Muscle layer of duodenum (tissue), 2 donors: ENCODE data around the gene CD80.
"Not testable (repeated sequence)": the region's sequence is repeated elsewhere in the genome, so short reads cannot be mapped to it uniquely, and the experiment has no call there.

Experiments
- H3K27ac ChIP-seq: one replicate; pipeline ENCODE4 v1.7.0; 2013; ENCODE audit warnings: mild to moderate bottlenecking, low read length
- H3K27me3 ChIP-seq: one replicate; pipeline ENCODE4 v1.7.0; 2013; ENCODE audit warnings: low read depth, mild to moderate bottlenecking, control low read depth, low read length
- H3K36me3 ChIP-seq, 2 donors: one replicate each; pipeline ENCODE4 v1.7.0; 2013; ENCODE audit warnings: low read length in 2 of 2, control low read depth in 1 of 2, mild to moderate bottlenecking in 1 of 2; ENCODE audit not compliant: insufficient read depth in 2 of 2, control insufficient read depth in 1 of 2
- H3K4me1 ChIP-seq, 2 donors: one replicate each; pipeline ENCODE4 v1.7.0; 2013; ENCODE audit warnings: low read length in 2 of 2, mild to moderate bottlenecking in 2 of 2, control low read depth in 1 of 2, moderate library complexity in 1 of 2; ENCODE audit not compliant: insufficient read depth in 2 of 2, control insufficient read depth in 1 of 2
- H3K4me3 ChIP-seq, 2 donors: one replicate each; pipeline ENCODE4 v1.7.0; 2013; ENCODE audit warnings: low read length in 2 of 2, low read depth in 1 of 2, mild to moderate bottlenecking in 1 of 2
- H3K9me3 ChIP-seq, 2 donors: one replicate each; pipeline ENCODE4 v1.7.0; 2013; ENCODE audit warnings: low read length in 2 of 2, control low read depth in 1 of 2, mild to moderate bottlenecking in 1 of 2; ENCODE audit not compliant: control insufficient read depth in 1 of 2
- donor health status: healthy.

CD80 gene

DNA sequence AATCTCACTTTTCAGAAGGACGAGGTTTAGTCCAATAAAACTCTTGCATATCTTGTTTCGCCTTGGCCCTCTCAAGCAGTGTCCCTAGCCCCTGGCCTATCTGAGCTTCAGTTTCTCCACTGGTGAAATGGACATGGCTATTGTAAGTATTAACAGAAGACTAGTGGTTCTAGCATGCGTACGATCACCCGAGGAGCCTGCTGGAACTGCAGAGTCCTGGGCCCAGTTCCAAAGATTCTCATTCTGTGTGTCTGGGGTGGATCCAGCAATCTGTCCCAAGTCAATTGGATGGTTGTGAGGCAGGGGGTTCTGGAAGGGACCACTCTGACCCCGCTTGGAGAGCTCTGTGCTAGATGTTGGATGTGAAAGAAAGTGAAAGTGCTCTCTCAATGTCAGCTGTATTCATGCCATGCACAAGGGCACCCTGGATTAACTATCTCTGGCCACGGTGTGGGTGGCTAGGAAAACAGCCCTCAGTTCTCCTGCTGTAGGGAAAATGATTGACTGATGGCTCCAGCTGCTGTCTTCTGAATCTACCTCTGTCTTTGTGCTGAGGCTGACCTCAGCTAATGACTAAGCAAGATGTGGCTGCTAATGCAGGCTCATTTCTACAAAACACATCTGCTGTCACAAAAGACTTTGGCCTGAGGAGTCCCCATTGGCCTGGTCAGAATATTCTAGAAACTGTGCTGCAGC is 36.4 kb upstream of the CD80 start:
- Histone ChIP-seq H3K27ac (no peak overlapping the region), H3K4me1 (no peaks in the 10 kb centered on the region), H3K36me3 (no peaks in the 10 kb centered on the region), H3K27me3 (no peaks in the 10 kb centered on the region), H3K4me3 (peak overlapping the region; percentile 35 to 58), H3K9me3 (no peaks in the 10 kb centered on the region)

- not testable (repeated sequence) for H3K36me3 ChIP-seq, H3K27ac ChIP-seq, H3K4me3 ChIP-seq, H3K9me3 ChIP-seq, H3K27me3 ChIP-seq, H3K4me1 ChIP-seq
Measured at GRCh38 chr3:119594929-119595328, 35.5 kb upstream of the CD80 start.

GRCh38 chr3:119594066-119594465 is 34.7 kb upstream of the CD80 start:
- no peak overlapping the region for H3K27ac ChIP-seq
- no peak overlapping the region for H3K4me3 ChIP-seq
- H3K27me3 ChIP-seq = no peaks in the 10 kb centered on the region
- no peaks in the 10 kb centered on the region for H3K4me1 ChIP-seq
- H3K36me3 ChIP-seq = no peaks in the 10 kb centered on the region
- no peaks in the 10 kb centered on the region for H3K9me3 ChIP-seq

DNA sequence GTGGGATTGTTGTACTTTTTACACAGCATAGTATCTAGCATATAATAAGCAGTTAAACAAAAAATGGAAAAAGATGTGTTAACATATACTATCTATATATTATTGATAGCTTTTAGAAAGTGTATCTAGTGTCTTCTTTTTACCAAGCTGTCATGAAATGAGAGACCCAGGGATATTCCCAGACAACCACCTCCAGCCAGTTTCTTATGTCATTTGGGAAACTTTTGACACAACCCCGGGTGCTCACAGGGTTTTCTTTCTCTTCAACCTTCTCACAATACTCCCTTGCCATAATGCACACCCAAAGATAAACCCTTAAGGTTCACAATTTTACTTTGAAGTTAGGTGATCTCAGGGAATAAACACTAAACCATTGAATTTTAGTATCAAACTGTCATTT is 33.4 kb upstream of the CD80 start:
- Histone ChIP-seq H3K27me3 (no peaks in the 10 kb centered on the region), H3K9me3 (no peaks in the 10 kb centered on the region), H3K4me1 (no peaks in the 10 kb centered on the region), H3K27ac (no peak overlapping the region), H3K36me3 (no peaks in the 10 kb centered on the region), H3K4me3 (no peak overlapping the region)

GRCh38 chr3:119590706-119591105 is 31.3 kb upstream of the CD80 start:
- no peaks in the 10 kb centered on the region for H3K27me3 ChIP-seq
- no peak overlapping the region for H3K4me3 ChIP-seq
- H3K27ac ChIP-seq = no peak overlapping the region
- no peaks in the 10 kb centered on the region for H3K4me1 ChIP-seq
- peaks cover 0 to 8% of the 10 kb centered on the region in 2 donors for H3K36me3 ChIP-seq
- H3K9me3 ChIP-seq = no peaks in the 10 kb centered on the region

DNA sequence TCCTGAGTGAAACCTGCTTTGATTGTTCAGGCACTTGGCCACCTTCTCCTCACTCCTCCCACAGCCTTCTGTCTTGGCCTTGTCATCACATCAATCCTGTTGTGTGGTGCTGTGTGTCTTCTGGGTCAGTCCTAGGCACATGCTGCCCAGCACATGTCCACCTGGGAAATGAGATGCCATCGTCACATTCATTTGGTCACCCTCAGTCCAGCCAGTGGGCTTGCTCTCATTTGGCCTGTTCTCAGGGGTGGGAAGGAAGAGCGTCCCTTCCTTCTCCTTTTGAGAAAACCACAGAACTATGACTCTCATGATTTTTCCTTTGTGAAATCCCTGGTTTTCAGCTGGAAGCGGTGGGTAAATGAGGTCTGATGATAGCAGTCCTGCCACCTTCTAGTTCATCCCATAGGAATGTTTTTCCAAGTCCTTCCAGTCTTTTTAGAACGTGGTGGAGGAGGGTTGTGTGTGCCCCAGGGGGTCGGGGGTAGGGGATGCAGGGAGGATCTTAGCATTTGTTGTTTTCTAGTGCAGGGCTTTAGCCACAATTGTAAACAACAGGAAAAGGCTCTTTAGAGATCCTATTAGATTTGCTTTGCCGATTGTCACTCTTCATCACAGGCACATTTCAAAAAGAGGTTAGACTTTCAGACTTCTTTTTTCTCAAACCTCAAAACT is 29.8 kb upstream of the CD80 start:
- Histone ChIP-seq H3K27ac (no peak overlapping the region), H3K4me1 (no peaks in the 10 kb centered on the region), H3K27me3 (no peaks in the 10 kb centered on the region), H3K36me3 (peaks cover 0 to 8% of the 10 kb centered on the region in 2 donors), H3K9me3 (no peaks in the 10 kb centered on the region), H3K4me3 (no peak overlapping the region)

GRCh38 chr3:119588112-119588511 is 28.7 kb upstream of the CD80 start:
- Histone ChIP-seq H3K4me3 (no peak overlapping the region), H3K36me3 (peaks cover 0 to 8% of the 10 kb centered on the region in 2 donors), H3K4me1 (no peaks in the 10 kb centered on the region), H3K27ac (no peak overlapping the region), H3K9me3 (no peaks in the 10 kb centered on the region), H3K27me3 (no peaks in the 10 kb centered on the region)

DNA sequence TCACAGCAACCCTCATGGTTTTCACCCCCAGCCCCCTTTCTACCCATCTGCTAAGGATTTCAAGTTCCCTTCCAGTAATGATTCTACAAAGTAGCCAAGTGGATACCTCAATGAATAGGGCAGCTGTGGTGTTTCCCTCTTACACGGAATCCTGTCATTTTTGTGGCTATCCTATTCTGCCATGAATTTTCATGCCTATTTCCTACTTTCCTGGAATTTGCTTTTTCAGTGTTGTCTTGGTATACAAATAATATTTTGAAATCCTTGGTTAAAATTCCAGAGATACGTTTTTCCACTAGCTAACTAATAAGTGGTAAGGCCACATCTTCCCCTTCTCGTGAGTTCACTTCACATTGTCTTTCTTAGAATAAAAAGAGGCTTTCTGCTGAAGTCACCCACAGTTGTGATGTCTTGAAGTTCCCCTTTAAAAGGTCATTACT is 27.3 kb upstream of the CD80 start:
- no peaks in the 10 kb centered on the region for H3K4me1 ChIP-seq
- peaks cover 0 to 8% of the 10 kb centered on the region in 2 donors for H3K36me3 ChIP-seq
- H3K4me3 ChIP-seq = no peak overlapping the region
- no peaks in the 10 kb centered on the region for H3K9me3 ChIP-seq
- H3K27ac ChIP-seq = no peak overlapping the region
- no peaks in the 10 kb centered on the region for H3K27me3 ChIP-seq

- Histone ChIP-seq H3K4me3 (no peak overlapping the region), H3K36me3 (peaks cover 0 to 8% of the 10 kb centered on the region in 2 donors), H3K27ac (no peak overlapping the region), H3K27me3 (no peaks in the 10 kb centered on the region), H3K4me1 (no peaks in the 10 kb centered on the region), H3K9me3 (no peaks in the 10 kb centered on the region)
Measured at GRCh38 chr3:119585856-119586570, 26.6 kb upstream of the CD80 start.

DNA sequence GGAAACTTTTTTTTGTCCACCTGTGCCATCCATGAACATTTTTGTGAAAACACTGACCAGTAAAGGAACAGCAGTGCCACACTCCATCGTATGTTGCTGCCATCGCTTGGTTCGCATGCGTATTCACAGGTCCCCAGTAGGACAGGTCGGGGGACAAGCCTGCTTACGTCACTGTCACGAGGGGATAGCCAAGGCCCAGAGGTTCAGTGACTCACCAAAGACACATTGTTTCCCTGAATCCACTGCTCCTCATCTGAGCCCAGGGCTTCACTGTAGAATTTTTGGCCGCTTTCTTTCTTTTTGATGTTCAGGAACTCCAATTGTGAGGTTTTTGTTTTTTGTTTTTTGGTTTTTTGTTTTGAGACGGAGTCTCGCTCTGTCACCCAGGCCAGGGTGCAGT is 25.8 kb upstream of the CD80 start:
- Histone ChIP-seq H3K36me3 (peaks cover 0 to 8% of the 10 kb centered on the region in 2 donors), H3K9me3 (no peaks in the 10 kb centered on the region), H3K4me3 (no peak overlapping the region), H3K27me3 (no peaks in the 10 kb centered on the region), H3K4me1 (peaks cover 5% of the 10 kb centered on the region in 2 donors), H3K27ac (no peak overlapping the region)

GRCh38 chr3:119582178-119582577 is 22.8 kb upstream of the CD80 start:
- H3K4me1 ChIP-seq = peaks cover 5 to 7% of the 10 kb centered on the region in 2 donors
- H3K27ac ChIP-seq = no peak overlapping the region
- no peaks in the 10 kb centered on the region for H3K27me3 ChIP-seq
- H3K9me3 ChIP-seq = no peaks in the 10 kb centered on the region
- peaks cover 0 to 8% of the 10 kb centered on the region in 2 donors for H3K36me3 ChIP-seq
- H3K4me3 ChIP-seq = no peak overlapping the region
